ENCODE measurements around the gene MYL6.
"Not testable (repeated sequence)": the region's sequence is repeated elsewhere in the genome, so short reads cannot be mapped to it uniquely, and the experiment has no call there.

MYL6 gene

DNA sequence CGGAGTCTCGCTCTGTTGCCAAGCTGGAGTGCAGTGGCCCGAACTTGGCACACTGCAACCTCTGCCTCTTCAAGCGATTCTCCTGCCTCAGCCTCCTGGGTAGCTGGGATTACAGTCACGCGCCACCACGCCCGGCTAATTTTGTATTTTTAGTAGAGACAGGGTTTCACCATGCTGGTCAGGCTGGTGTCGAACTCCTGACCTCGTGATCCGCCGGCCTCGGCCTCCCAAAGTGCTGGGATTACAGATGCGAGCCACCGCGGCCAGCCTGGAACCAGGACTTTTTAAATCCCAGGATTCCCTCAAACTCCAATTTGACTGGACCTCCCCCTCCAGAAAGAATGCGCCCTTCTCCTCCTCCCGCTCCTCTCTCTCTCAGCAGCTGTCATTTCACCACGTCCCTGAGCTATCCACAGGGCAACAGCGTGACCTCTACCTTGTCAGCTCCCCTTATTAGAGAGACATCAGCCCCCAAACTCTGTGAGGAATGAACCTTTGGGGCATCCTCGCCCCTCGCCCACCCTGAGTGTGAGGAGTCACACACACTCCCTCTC is 28.1 kb upstream of the MYL6 start:
- no peak for DNase-seq

GRCh38 chr12:56130876-56131275 is 27.3 kb upstream of the MYL6 start:
- DNase-seq, result no peak

- no peak for DNase-seq
Measured at GRCh38 chr12:56134897-56135296, 23.3 kb upstream of the MYL6 start.

GRCh38 chr12:56137853-56138571 is 20.1 kb upstream of the MYL6 start:
- DNase-seq, result no peak

DNA sequence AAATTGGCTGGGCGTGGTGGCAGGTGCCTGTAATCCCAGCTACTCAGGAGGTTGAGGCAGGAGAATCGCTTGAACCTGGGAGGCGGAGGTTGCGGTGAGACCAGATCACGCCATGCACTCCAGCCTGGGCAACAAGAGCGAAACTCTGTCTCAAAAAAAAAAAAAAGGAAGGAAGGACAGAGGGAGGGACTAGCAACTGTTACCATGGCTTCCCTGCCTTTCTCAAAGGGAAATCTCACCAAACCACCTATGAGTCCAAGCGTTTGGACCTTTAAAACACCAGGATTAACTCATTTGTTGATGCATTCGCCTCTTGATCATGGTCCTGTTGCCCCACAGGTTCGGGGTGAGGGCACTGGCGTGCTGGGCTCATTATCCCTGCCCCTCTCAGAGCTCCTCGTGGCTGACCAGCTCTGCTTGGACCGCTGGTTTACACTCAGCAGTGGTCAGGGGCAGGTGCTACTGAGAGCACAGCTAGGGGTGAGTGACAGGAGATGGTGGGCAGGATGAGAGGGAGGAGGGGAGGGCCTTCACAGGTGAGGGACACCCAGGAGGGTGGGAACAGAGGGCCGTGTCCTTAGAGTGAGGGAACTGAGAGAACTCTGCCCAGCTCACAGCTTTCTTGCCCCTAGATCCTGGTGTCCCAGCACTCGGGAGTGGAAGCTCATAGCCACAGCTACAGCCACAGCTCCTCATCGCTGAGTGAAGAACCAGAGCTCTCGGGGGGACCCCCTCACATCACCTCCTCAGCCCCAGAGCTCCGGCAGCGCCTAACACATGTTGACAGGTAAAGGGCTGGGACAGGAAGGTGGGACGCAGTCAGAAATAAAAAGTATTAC is 16.0 kb upstream of the MYL6 start:
- no peak for DNase-seq

DNA sequence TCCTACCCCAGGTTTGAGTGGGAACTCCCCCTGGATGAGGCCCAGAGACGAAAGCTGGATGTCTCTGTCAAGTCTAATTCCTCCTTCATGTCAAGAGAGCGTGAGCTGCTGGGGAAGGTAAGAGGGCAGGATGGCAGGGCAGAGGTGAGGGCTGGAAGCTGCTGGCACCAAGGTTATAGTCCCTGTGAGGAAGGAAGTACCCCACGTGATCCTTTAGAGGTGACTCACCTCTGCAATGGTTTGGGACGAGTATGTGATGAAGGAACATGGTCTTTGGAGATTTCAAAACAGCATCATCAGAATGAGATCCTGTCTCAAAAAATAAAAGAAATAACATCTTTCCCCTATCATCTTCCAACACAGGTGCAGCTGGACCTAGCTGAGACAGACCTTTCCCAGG is 14.9 kb upstream of the MYL6 start:
- DNase-seq, result no peak

- DNase-seq, result no peak
Measured at GRCh38 chr12:56143870-56144269, 14.3 kb upstream of the MYL6 start.

DNA sequence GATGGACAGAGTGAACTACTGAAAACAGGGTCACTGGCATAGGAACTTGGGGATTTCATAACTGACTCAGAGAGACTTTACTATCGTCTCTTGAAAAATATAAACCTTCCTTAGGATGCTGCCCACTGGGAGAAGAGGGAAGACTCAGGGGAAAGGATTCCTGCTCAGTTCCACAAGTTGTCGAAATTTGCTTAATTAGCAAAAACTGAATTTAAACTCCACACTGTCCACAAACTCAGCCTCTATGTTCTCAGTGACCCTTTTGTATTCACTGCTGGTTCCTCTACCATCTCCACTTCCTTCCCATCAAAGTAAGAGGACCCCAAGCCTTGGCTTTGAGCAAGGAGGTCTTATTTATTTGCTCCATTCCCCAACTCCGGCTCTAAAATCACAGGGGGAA is 12.9 kb upstream of the MYL6 start:
- no peak for DNase-seq

DNA sequence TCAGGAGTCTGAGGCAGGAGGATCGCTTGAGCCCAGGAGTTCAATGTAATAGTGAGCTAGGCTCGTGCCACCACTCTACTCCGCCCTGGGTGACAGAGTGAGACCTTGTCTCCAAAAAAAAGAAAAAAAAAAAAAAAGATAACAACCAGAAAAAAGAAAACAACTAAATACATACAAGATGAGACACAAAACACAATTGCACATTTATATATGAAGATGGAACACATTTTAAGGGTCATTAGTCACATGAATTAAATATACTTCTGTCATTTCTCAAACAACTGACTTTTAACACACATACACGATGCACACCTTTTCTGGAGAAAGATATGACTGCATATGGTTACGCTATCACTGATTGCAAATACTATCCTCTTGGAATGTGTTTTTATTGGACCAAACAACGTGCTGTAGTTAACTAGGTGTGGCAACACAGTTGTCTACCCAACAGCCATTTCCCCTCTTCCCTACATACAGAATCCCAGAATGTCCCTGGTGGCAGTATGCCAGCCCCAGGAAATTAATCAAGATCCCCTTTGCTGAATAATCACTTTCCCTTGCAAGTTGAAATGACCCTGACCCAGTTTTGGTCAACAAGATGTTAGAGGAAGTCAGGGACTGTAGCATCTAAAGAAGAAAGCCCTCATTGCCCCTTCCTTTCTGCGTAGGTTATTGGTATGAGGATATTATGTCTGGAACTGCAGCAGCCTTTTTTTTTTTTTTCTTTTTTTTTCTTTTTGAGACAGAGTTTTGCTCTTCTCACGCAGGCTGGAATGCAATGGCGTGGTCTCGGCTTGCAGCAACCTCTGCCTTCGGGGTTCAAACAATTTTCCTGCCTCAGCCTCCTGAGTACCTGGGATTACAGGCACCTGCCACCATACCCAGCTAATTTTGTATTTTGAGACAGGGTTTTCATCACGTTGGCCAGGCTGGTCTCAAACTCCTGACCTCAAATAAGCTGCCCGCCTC is 11.4 kb upstream of the MYL6 start:
- DNase-seq, result no peak

GRCh38 chr12:56150563-56150962 is 7.6 kb upstream of the MYL6 start:
- DNase-seq, result no peak

- DNase-seq, result peak; percentile 35
Measured at GRCh38 chr12:56151672-56152131, 6.5 kb upstream of the MYL6 start.

DNA sequence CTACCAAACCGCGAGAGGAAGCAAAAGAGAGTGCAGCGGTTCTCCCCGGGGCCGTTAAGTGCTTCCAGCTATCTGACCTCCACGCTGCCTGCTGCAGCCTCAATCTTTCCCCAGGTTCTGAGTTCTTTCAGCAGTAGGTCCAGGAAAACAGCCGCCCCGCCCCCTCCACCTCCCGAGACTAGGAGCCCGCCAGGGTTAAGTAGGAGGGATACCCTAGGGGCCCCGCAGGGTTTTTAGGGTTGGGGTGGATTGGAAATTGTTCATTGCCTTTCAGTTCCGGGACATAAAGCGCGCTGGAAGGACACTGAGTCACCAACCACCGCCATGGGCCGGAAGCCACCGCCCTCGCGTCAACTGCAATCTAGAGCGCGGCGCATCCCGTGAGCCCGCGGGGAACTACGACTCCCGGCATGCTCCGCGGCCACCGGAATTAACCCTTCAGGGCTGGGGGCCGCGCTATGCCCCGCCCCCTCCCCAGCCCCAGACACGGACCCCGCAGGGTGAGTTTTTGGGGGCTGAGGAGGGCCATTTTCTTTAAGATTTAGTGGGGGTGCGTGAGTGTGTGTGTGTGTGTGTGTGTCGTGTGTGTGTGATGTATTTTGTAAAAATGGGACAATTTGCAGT is 5.9 kb upstream of the MYL6 start, which contains the start of gene MYL6B:
Gene MYL6B, plus strand, starts transcription at position 456 of the 624 bp plus-strand sequence. CDS start 1,332 bp downstream, outside the sequence.
- DNase-seq, result peak; percentile 94

DNA sequence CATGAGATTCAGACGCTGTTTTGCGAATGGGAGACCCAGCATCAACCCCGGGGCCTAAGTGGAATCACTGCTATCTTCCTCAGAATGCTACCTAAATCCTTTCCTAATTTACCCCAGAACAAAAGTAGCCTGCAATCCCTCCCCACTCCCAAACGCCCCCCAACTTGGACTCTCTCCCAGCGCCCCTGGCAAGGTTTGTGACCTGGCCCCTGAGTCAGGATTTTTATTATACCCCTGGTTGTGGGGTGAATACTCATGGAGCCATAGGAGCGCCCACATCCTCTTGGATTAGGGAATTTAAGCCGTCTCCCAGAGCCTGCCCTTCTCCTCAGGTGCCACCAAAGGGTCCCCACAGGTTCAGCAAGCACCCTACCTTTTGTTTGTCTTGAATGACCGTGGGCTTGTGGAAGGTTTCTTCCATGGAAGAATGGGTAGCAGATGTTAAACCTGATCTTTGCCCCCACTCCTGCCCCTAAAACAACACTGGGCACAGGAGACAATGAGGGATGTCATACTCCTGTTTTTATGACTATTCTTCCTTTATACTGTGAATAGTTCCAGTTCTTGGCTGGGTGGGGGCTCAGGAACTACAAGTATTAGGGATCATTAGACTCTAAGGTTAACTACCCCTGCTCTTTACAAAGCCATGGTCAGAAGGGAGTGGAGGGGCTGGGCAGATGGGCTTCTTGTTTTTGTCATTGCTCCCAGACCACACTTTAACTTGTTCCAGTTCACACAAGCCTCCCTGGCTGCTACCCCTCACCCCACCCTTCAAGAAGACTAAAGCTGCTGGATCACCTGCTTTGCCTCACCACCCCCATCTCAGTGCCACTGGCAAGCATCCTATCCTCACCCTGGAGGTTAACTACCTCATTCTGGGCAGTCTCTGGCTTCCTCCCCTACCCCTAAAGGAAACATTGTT is 5.1 kb upstream of the MYL6 start:
- DNase-seq, result no peak

- DNase-seq, result no peak
Measured at GRCh38 chr12:56153678-56154065, 4.5 kb upstream of the MYL6 start.

DNA sequence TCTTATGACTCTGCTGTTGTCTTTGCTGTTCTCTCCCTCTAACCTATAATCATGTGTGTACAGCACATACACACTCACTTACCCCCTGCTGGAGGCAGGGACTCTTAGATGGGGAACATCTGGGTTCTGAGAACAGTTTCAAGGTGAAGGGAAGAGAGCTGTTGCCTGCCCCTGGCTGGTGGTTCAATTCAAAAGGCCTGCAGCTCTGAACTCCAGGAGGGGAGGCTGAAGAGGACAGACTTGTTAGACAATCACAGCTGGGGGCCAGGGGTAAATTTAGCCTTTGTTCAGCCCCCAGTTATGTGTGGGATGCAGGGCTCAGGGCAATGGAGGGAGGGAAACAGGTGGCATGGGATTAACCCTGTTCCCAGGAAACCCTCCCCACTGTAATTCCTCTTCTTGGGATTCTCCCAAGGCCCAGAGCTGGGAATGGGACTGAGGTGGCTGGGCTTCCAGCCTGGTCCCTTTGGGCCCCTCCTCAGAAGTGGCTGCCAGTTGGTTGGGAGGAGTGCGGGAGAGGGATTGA is 3.9 kb upstream of the MYL6 start:
- DNase-seq, result no peak

- no peak for DNase-seq
Measured at GRCh38 chr12:56154818-56155217, 3.3 kb upstream of the MYL6 start.

- DNase-seq, result no peak
Measured at GRCh38 chr12:56155256-56155845, 2.8 kb upstream of the MYL6 start.

- DNase-seq, result not testable (repeated sequence)
Measured at GRCh38 chr12:56156464-56157200, 1.5 kb upstream of the MYL6 start.

GRCh38 chr12:56157201-56158028 is 744 bp upstream of the MYL6 start:
- peak; percentile 90 for DNase-seq
